K562 (cell line): Measurements from ENCODE around the gene XYLB. TPM values are rescaled to one million over a fixed set of nuclear protein-coding genes. Genes with fewer than 3 reads are reported as not detected.
A peak's percentile ranks its signal among the peaks of the same experiment; 100 is the strongest.

ENCODE experiments used
- ATAC-seq: fragments of 200-7000 bp; cut with Tn5 transposase; 3 replicates; pipeline ENCODE4 v1.9.1; 2020; ENCODE audit warnings: moderate library complexity
- BruUV-seq: library from RNA; stranded (reverse); fragments of 400-500 nt; replicated peaks from 2 replicates; lab custom pipeline; 2021; lab: Mats Ljungman, UMichigan
- CTCF ChIA-PET: fragments of 300-600 bp; formaldehyde crosslinking; extraction: SDS; loops from one replicate; lab custom pipeline; 2021; ENCODE audit warnings: low intra/inter-chr PET ratio; lab: Yijun Ruan, JAX
- POLR2A ChIA-PET: fragments of 300-600, 350-650 bp; sonication (Branson Sonifier 250); formaldehyde crosslinking; extraction: SDS; loops from one replicate; lab custom pipeline; 2021; ENCODE audit warnings: antibody characterized with exemption, inconsistent platforms; lab: Yijun Ruan, JAX
- DNase-seq, 4 experiments: peaks; one replicate each; pipeline versions ENCODE4 v3.0.0 to v3.0.0-alpha.2; 2011 to 2018; ENCODE audit warnings: low spot score in 3 of 4, mixed read lengths in 3 of 4; ENCODE audit errors: extremely low read depth in 1 of 4
- FAIRE-seq: peaks from 2 replicates; lab custom pipeline; 2011; peaks lifted over from hg19 to GRCh38; lab: Jason Lieb, UNC
- H2AFZ ChIP-seq: 2 replicates; pipeline ENCODE4 v1.6.0; 2011; ENCODE audit warnings: low read depth, low read length, control low read depth, inconsistent platforms
- H3K27ac ChIP-seq: fragments of 200-600 bp; 3 replicates; pipeline ENCODE4 v1.8.0; 2011; ENCODE audit warnings: low read depth, mild to moderate bottlenecking, control low read depth, inconsistent platforms, low read length, moderate library complexity, mixed read lengths; ENCODE audit errors: extremely low read depth
- H3K27me3 ChIP-seq, 2 experiments: fragments of 300-600 bp in 1 of 2; 2 replicates in 1 of 2; 3 replicates in 1 of 2; pipeline versions ENCODE4 v1.6.0 to v1.8.0; 2011; ENCODE audit warnings: inconsistent platforms in 2 of 2, low read length in 2 of 2, mild to moderate bottlenecking in 1 of 2, mixed read lengths in 1 of 2, moderate library complexity in 1 of 2; ENCODE audit not compliant: control insufficient read depth in 2 of 2, insufficient read depth in 2 of 2
- H3K36me3 ChIP-seq: fragments of 300-600 bp; 3 replicates; pipeline ENCODE4 v1.8.0; 2011; ENCODE audit warnings: mild to moderate bottlenecking, low read length, inconsistent platforms; ENCODE audit not compliant: control insufficient read depth, insufficient read depth
- H3K4me1 ChIP-seq, 2 experiments: fragments of 200-600 bp in 1 of 2; replicated peaks in 1 of 2; 2 replicates in 1 of 2; 3 replicates in 1 of 2; pipeline versions ENCODE4 v1.5.1 to v1.8.0; 2011; ENCODE audit warnings: inconsistent platforms in 2 of 2, low read length in 2 of 2, mild to moderate bottlenecking in 1 of 2, mixed read lengths in 1 of 2, moderate library complexity in 1 of 2; ENCODE audit not compliant: control insufficient read depth in 2 of 2, insufficient read depth in 2 of 2
- H3K4me2 ChIP-seq: 2 replicates; pipeline ENCODE4 v1.6.1; 2011; ENCODE audit warnings: low read length, control low read depth, inconsistent platforms, mixed read lengths; ENCODE audit not compliant: insufficient read depth
- H3K4me3 ChIP-seq: fragments of 200-600 bp; sonication (generic), shearing (Covaris generic); 2 replicates; pipeline ENCODE4 v1.5.1; 2016; ENCODE audit warnings: control low read depth, inconsistent platforms
- H3K79me2 ChIP-seq: fragments of 200-600 bp; 3 replicates; pipeline ENCODE4 v1.8.0; 2011; ENCODE audit warnings: low read length, inconsistent platforms; ENCODE audit not compliant: control insufficient read depth, insufficient read depth
- H3K9ac ChIP-seq, 2 experiments: 2 replicates each; pipeline versions ENCODE4 v1.6.0 to v1.6.1; 2011; ENCODE audit warnings: low read depth in 2 of 2, low read length in 2 of 2, control low read depth in 1 of 2, inconsistent platforms in 1 of 2, mild to moderate bottlenecking in 1 of 2, mixed read lengths in 1 of 2; ENCODE audit not compliant: insufficient read depth in 1 of 2
- H3K9me1 ChIP-seq: one replicate; pipeline ENCODE4 v1.6.0; 2011; ENCODE audit warnings: inconsistent platforms, mild to moderate bottlenecking, low read length, moderate library complexity; ENCODE audit not compliant: control insufficient read depth, insufficient read depth
- H3K9me3 ChIP-seq: replicated peaks from 2 replicates; pipeline ENCODE4 v1.5.1; 2011; ENCODE audit warnings: low read depth, low read length, inconsistent platforms; ENCODE audit not compliant: control insufficient read depth, insufficient read depth
- H4K20me1 ChIP-seq: replicated peaks from 2 replicates; pipeline ENCODE4 v1.6.1; 2011; ENCODE audit warnings: low read length, inconsistent platforms, mixed read lengths; ENCODE audit not compliant: control insufficient read depth, insufficient read depth
- EGR1 ChIP-seq: fragments of 450-650 bp; conservative IDR thresholded peaks from 2 replicates; pipeline ENCODE4 v1.6.1; 2017; ENCODE audit warnings: mild to moderate bottlenecking
- HDGF ChIP-seq: fragments of 450-650 bp; IDR thresholded peaks from 2 replicates; pipeline ENCODE4 v1.6.1; 2016
- KDM5B ChIP-seq: fragments of 200-600 bp; sonication (generic); IDR thresholded peaks from 2 replicates; pipeline ENCODE4 v1.6.1; 2012; ENCODE audit warnings: low read depth, mild to moderate bottlenecking, moderate library complexity, low read length, control low read depth, inconsistent platforms; ENCODE audit not compliant: insufficient replicate concordance
- NR3C1 ChIP-seq: sonication (generic); formaldehyde crosslinking; IDR thresholded peaks from 2 replicates; pipeline ENCODE4 v1.8.1; 2022; ENCODE audit warnings: missing genetic modification reagents
- PURB ChIP-seq: sonication (generic); formaldehyde crosslinking; IDR thresholded peaks from 2 replicates; pipeline ENCODE4 v1.9.0; 2021; ENCODE audit warnings: low read depth, mild to moderate bottlenecking, missing genetic modification reagents
- SRSF3 ChIP-seq: fragments of 200-400 bp; formaldehyde crosslinking; IDR thresholded peaks from 2 replicates; pipeline ENCODE4 v1.6.1; 2016; ENCODE audit warnings: mild to moderate bottlenecking, low read length, moderate library complexity; ENCODE audit not compliant: insufficient read depth
- TAF9B ChIP-seq: fragments of 450-650 bp; IDR thresholded peaks from 2 replicates; pipeline ENCODE4 v1.6.1; 2018; ENCODE audit warnings: mild to moderate bottlenecking; ENCODE audit not compliant: partially characterized antibody
- ZC3H11A ChIP-seq: IDR thresholded peaks from 2 replicates; pipeline ENCODE4 v1.6.1; 2012; ENCODE audit warnings: low read depth, low read length, improper control_type of control experiment
- WGBS: fragments of 100-300 bp; shearing (Covaris generic); methylation state at CpG from one replicate; pipeline ENCODE4 v1.1.6; 2016; ENCODE audit warnings: low coverage, mixed read lengths; ENCODE audit not compliant: insufficient coverage; ENCODE audit errors: missing lambda C conversion rate; 5-methylcytosine and 5-hydroxymethylcytosine counted together
- in situ Hi-C: fragments of 300-500 bp; cut with MboI; formaldehyde crosslinking; loops from 4 replicates; pipeline ENCODE4 v1.15.0; 2018; ENCODE audit warnings: inconsistent platforms, mixed read lengths
- intact Hi-C: fragments of 100-400 bp; cut with micrococcal nuclease; formaldehyde crosslinking; loops from 2 replicates; pipeline ENCODE4 v1.14.2; 2022
- polyA plus RNA-seq, 8 experiments: library from polyadenylated mRNA; depleted of rRNA in 4 of 8; stranded (reverse) in 5 of 8; unstranded in 3 of 8; fragments of >200 nt; fragmentation: Nextera tagmentation in 2 of 8; fragmentation: Illumina TruSeq in 1 of 8; extraction: Ambion mirVana in 2 of 8; extraction: Trizol in 1 of 8; gene quantifications; 2 replicates each; pipeline versions ENCODE4 v1.2.1 to v1.2.3, GENCODE V29; 2011 to 2014; ENCODE audit warnings: inconsistent platforms in 1 of 8, missing spikeins in 1 of 8
- total RNA-seq, 7 experiments: library from RNA; depleted of rRNA in 6 of 7; stranded (reverse); fragments of >200 nt in 6 of 7; fragmentation: Illumina TruSeq in 2 of 7; extraction: Trizol in 2 of 7; gene quantifications; 2 replicates each; pipeline versions ENCODE4 v1.2.1 to v1.2.3, GENCODE V29; 2011 to 2021; ENCODE audit warnings: low replicate concordance in 1 of 7
- TF ChIP-seq, protein P1 (sequence below): fragments of 200-800 bp; sonication (Bioruptor generic); IDR thresholded peaks from 2 replicates; pipeline ENCODE4 v1.6.1; 2017; ENCODE audit warnings: missing genetic modification characterization, missing compliant biosample characterization

The XYLB gene
- total and polyA plus RNA-seq, 9 of the 15 experiments (the other 6 are each of a cell fraction or from before 2014, with no cell fraction given) = 4.0 to 20.2 (median 13.2) TPM

DNA sequence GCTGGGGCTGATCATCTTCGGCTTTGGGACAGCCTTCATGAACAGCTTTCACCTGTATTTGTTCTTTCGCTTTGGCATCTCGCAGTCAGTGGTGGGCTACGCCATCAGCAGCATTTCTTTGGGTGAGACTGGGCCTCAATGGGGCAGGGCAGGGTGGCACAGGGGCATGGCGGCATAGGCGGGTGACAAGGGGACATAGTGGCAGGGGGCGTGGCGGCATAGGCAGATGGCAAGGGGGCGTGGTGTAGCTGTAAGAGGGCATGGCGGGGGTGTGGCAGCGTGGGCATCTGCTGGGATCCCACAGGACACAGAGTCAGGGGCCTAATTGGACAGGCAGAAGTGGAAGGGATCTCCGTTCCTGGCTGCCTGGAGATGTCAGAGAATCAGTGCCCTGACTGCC, 39.0 kb upstream of the XYLB start:
- no peak overlapping the region for H3K4me2 ChIP-seq
- ChIA-PET CTCF (no interaction called here), POLR2A (interaction anchor here (0.6 to 1.3 kb wide), 2 partner anchors 19 to 82 kb away, joined by 3 read pairs; no protein-coding TSS in a partner anchor)
- H2AFZ ChIP-seq = no peak overlapping the region
- DNase-seq = no peak
- no TSS peak for BruUV-seq
- no peaks in the 10 kb centered on the region for H4K20me1 ChIP-seq
- in situ Hi-C loops = no loop called here
- no peaks in the 10 kb centered on the region for H3K79me2 ChIP-seq
- TF ChIP-seq EGR1 = no peak
- no peak for TF ChIP-seq KDM5B
- TF ChIP-seq NR3C1 = no peak
- no peak for TF ChIP-seq TAF9B
- TF ChIP-seq HDGF = no peak
- no peak for TF ChIP-seq ZC3H11A
- TF ChIP-seq PURB (CRISPR knock-in tag) = no peak
- TF ChIP-seq SRSF3 = no peak
- TF ChIP-seq, protein P1, sequence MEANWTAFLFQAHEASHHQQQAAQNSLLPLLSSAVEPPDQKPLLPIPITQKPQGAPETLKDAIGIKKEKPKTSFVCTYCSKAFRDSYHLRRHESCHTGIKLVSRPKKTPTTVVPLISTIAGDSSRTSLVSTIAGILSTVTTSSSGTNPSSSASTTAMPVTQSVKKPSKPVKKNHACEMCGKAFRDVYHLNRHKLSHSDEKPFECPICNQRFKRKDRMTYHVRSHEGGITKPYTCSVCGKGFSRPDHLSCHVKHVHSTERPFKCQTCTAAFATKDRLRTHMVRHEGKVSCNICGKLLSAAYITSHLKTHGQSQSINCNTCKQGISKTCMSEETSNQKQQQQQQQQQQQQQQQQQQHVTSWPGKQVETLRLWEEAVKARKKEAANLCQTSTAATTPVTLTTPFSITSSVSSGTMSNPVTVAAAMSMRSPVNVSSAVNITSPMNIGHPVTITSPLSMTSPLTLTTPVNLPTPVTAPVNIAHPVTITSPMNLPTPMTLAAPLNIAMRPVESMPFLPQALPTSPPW (CRISPR knock-in tag) = no peak
- H3K9me1 ChIP-seq = no peaks in the 10 kb centered on the region
- H3K4me3 ChIP-seq = no peak overlapping the region
- ATAC-seq = no peak
- WGBS = 8% methylated on average over 12 of the region's 12 CpGs
- no peaks in the 10 kb centered on the region for H3K9me3 ChIP-seq
- 0 out of 4 replicates have a peak overlapping the region, but pooled peaks of 1 of the 2 experiments have one; percentile 7 for H3K9ac ChIP-seq
- peaks cover 0 to 5% of the 10 kb centered on the region in 2 experiments; a peak in 1 of 5 replicates for H3K4me1 ChIP-seq
- peaks cover 37 to 76% of the 10 kb centered on the region in 2 experiments for H3K27me3 ChIP-seq
- FAIRE-seq = no peak
- intact Hi-C loops = no loop called here
- no peaks in the 10 kb centered on the region for H3K36me3 ChIP-seq
- H3K27ac ChIP-seq = no peak overlapping the region
